NT2/D1 (cell line): ENCODE data around the gene ANKRD18B.
"Not testable (repeated sequence)": the region's sequence is repeated elsewhere in the genome, so short reads cannot be mapped to it uniquely, and the experiment has no call there.

Experiments used
- YY1 ChIP-seq: IDR thresholded peaks from 2 replicates; pipeline ENCODE4 v1.6.1; 2011; ENCODE audit not compliant: insufficient read length, insufficient read depth
- ZNF274 ChIP-seq: IDR thresholded peaks from 2 replicates; pipeline ENCODE4 v1.6.1; 2011; ENCODE audit warnings: mild to moderate bottlenecking, low read depth, low read length

DNA sequence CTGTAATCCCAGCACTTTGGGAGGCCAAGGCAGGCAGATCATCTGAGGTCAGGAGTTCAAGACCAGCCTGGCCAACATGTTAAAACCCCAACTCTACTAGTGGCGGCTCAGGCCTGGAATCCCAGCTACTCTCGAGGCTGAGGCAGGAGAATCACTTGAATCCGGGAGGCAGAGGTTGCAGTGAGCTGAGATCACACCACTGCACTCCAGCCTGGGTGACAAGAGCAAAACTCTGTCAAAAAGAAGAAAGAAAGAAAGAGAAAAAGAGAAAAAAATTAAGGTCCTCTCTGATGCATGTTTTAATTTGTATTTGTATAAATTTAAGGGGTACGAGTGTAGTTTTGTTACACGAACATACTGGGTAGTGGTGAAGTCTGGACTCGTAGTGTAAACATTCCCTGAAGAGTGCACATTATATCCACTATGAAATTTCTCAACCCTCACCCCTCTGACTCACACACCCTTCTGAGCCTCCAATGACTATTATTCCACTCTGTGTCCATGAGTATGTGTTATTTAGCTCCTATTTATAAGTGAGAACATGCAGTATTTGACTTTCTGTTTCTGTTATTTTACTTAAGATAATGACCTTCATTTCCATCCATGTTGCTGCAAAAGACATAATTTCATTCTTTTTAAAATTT lies 6.0 kb upstream of the ANKRD18B start:
- TF ChIP-seq YY1, ZNF274: not testable (repeated sequence)
